HG03280 (cell line): ENCODE results near the gene SYPL1.
A peak's percentile ranks its signal among the peaks of the same experiment; 100 is the strongest.

Experiments used
- ATAC-seq: cut with Tn5 transposase; IDR thresholded peaks from one replicate; pipeline ENCODE4 v1.9.1; 2021; ENCODE audit warnings: mild to moderate bottlenecking, moderate library complexity; ENCODE audit not compliant: unreplicated experiment

The SYPL1 gene

DNA sequence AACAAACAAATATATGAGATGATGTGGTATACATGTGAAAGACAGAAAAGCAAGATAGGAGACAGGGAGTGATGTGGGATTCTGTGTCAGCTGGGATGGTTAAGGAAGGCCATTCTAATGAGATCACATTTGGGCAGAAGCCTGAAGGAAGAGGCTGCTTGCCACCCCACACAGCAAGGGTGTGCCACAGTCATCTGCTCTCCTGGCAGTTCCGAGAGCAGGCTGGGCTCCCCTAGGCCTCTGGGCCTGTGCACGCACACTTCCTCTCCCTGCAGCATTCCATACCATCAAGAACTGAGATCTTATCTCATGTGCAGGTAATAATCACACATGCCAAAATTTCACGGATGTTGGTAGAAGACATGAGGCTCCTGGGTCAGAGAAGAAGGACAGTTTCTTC is 43.1 kb downstream of the SYPL1 start:
- no peak for ATAC-seq

DNA sequence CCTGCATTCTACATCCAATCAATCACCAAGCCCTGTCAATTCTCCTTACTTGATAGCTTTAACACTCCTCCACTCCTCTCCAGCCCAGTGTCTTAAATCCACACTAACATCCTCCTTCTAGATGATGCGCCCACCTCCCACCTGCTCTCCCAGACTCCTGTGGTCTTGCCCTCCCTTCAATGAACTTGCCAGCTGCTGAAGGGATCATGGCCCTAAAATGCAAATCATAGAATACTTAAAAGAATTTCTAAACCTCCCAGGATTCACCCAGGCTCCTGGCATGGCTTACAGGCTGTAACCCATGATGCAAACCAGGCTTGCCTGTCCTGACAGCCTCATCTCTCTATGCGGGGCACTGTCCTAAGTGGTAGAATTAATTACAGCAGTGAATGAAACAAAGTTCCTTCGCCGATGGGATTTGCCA is 43.6 kb downstream of the SYPL1 start:
- ATAC-seq: no peak

DNA sequence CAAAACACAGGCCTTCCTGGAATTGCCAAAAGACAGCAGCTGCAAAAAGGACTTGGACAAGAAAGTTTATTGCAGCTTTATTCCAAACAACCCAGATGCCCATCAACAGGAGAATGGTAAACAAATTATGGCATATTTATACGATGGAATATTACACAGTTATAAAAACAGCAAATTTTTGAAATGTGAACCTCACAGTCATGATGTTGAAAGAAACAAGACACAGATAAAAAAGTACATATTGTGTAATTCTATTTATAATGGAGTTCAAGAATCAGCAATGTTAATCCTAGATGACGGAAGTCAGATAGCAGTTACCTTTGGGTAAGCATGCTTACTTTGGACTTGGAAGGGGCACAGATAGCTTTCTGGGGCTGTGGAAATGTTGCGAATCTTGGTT is 44.4 kb downstream of the SYPL1 start:
- no peak for ATAC-seq

DNA sequence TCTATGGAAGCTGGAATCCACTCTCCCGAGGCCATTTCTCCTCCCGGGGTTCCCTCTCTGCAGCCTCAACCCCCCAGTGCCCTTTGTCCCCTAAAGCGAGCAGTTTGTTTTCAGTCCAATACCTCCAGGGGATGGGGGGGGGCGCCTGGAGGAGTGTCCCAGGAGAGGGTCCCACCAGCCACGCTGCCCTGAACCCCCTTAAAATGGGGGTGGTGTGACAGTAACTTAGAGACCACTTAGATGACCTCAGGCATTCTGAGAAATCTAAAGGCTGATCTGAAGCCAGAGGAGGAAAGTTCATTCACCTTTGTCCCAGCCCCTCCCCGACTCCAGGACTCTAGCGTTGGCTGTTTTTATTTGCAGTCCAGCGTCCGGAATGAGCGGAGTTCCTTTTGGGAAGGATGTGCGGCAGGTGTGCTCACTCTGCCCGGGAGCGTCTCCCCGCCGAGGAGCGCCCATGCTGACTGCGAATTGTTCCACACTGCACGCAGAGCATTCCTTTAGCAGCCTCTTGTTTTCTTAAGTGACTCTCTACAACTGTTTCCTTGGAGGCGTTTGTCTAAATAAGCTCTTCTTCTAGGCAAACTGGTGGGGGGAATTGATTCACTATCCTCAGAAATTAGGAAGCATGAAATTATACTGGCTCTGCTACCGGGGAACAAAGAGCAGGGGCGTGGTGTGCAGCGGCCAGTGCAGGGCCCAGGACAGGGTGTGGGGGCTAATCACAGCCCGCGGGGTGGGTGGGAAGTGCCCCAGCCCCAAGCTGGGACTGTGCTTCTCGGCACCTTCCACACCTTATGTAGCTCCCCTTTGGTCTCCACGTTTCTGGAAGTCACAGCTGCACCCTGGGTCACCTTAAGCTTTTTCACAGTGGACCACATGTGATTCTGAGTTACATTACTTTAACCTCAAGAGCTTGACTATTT is 46.3 kb downstream of the SYPL1 start:
- no peak for ATAC-seq

DNA sequence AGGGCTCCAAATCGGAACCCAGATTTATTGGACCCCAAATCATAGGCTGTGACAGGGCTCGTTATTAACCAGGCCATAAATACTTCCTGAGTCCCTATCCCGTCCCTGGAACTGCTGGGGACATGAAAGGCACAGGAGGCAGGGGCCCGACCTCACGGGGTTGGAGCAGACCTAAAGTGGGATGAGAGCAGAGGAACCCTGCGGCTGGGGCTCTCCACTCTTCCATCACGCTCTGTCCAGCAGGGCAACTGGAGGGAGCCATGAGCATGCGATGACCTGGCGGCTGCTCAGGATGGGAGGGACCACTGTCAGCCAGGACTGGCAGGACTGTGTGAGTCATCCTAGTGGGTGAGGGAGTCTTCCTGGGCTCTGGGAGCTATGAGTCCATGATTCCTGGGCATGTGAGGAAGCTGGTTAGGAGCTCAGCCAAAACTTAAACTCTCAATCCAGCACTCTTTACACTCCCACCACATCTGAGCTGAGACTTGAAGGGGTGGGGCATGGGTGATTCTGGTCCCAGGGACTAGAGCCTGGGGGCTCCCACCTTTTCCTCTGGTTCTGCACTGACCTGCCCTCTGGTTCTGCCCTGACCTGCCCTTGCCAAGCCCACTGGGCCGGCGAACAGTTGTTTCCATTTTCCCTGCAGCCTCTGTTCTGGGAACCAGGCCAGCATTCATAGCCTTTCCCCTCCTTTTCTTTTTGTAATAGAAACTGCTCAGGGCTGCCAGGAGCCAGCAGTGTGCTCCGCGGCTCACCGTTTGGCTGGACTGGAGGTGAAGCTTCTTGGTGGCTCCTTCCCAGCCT is 47.1 kb downstream of the SYPL1 start:
- no peak for ATAC-seq

DNA sequence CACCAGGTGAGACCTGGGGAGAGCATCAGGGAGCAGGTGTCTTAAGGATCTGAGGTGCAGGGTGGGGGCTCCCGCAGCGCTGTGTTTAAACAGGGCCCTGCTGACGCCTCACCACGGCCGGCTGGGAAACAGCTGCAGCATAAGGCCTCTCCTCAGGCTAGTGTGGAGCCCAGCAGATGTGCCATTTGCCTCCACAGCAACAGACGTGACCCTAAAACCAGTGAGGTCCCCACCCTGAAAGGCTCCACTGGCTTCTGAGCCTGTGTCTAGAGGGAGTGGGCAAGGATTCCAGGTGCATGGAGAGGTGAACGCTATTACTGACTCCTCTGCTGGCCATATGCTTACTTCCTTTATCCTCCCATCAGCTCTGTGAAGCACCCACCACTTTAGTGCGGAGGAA is 47.8 kb downstream of the SYPL1 start:
- ATAC-seq: no peak

DNA sequence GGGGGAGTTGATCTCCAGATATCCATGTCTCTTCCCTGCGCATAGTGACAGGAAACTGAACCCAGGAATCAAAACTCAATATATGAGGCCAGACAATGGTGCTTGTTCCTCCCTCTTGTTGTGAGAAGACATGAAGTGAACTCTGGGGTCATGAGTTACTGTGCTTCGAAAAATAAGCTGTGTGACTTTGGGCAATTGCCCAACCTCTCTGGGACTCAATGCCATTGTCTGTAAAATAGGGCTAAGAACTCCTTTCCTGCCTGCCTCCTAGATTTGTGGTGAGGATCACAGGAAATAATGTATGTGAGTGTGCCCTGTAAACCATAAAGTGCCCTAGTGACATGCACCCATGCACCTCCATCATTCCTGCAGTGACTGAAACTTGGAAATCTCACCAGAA is 48.4 kb downstream of the SYPL1 start:
- ATAC-seq: no peak

DNA sequence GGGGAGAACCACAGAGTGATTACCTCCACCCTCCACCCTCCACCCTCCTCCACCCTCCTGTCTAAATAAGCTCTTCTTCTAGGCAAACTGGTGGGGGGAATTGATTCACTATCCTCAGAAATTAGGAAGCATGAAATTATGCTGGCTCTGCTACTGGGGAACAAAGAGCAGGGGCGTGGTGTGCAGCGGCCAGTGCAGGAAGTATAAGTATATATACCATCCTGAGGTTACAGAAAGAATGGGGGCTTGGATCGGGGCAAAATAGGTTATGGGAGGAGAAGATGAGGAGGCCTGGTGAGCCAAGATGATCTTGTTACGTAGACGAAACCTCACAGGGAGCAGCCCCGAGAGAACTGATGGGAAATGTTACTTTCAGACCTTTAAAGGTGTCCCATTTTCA is 49.1 kb downstream of the SYPL1 start:
- no peak for ATAC-seq

DNA sequence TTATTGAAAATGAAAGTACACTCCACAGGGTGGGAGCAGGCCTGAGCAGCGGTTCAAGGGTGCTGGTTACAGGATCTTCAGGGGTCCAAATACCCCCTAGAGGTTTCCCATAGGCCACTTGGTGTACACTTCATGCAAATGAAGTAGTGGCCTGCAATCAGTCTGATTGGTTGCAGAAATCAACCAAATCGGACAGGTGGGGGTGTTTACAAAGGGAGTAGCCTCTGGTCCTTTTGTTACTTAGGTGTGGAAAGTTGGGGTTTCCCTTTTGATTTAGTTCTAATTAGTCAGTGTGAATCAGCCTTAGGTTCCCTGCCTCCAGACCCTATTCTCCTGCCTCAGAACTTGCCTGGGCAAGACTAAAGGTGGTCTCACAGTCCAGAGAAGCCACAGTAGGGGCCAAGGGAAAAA is 49.6 kb downstream of the SYPL1 start:
- no peak for ATAC-seq

DNA sequence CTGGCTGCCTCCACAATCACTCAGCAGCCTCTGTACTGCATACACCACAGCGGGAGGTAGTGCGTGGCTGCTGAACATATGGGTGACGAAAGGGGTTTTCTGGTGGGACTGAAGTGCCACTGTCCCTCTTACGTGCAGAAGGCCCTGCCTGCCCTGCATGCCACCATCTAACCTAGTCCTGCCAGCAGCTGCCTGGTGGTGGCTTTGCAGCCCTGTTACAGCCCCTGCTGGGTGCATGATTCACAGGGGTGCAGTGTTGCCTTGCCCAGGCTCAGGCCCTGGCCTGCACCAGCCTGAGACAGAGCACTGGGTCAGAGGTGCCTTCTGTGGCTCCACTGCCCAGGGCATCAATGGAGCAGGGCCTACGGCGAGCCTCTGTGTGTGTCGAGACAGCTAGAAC is 50.1 kb downstream of the SYPL1 start:
- ATAC-seq: no peak

DNA sequence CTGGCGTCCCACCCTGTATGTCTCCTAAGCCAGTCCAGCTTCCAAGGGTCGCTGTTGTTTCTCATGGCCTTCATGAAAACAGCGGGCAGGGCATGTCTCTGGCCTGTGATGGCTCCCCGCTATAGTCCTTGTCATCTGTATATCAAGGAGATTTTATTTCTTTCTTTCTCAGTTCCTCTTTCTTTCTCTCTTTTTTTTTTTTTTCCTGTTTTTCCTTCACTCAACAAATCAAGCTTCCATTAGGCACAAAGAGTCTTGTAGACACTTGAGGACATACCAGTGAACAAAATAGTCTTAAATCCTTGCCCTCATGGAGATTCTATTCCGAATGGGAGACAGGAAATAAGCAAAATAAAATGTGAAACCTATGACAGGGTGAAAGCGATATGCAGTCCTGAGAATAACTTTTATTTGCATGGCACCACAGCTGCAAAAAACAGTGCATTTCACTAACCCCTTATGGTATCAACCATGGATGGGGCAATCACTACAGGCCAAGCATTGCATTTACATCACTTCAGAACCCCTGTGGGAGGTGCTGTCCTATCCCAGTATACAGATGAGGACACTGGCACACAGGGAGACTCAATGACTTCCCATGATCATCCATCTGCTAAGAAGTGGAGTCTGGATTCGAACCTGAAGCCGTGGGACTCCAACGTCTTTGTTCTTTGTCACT is 50.7 kb downstream of the SYPL1 start:
- peak; percentile 38 for ATAC-seq

DNA sequence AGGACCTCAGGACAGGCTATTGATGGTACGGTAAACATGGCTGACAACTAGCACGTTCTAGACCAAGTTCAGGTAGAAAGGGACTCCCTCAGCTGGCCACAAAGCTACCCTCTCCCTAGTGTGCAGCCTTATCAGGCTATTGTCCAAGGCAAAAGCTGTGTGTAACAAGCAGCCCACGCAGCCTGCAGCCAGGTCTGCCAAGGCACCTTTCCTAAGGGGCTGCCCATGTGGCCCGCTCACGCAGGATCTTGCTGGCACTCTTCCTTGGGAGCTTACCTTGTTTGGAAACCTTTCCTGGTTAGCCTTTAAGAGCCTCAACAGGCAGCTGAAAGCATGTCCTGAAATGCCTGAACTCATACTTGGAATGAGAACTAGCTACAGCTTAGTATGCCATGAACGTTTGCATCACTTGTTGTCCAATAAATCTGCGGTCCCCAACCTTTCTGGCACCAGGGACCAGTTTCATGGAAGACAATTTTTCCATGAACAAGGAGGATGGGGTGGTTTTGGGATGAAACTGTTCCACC is 51.7 kb downstream of the SYPL1 start:
- ATAC-seq: no peak

DNA sequence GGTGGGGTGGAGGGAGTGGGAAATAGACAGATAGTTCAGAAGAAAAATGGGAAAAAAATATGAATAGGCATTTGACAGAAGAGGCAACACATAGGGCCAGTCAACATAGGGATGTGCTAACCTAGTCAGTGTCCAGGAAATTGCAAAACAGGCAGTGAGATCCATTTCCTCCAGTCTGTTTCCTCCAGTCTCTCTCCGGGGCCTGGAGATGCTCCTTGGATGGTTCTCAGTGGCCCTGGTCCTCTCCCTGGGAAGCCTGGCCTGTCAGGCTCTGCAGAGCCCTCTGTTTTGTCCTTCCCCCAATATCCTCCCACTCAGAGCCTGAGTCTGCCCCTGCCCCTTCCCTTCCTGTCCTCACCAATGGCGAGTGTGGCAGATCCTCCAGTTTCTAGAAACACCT is 52.6 kb downstream of the SYPL1 start:
- ATAC-seq: no peak

DNA sequence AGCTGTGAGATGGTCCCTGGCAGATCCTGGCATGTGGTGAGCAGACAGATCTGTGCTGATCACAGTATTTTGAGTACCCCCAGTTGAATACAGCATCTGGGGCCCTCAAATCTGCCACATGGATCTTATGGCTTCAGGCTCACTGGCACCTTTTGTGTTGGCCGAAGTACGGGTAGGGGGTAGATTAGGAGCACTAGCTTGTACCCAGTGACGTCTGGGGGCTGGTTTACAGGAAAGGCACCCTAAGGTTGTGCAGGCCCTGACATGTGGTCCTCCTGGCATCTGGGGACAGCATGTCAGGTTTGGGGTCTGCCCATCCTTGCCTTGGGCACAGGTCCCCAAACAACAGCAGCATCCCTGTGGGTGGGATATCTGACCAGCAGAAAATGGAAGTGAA is 53.2 kb downstream of the SYPL1 start:
- ATAC-seq: no peak

DNA sequence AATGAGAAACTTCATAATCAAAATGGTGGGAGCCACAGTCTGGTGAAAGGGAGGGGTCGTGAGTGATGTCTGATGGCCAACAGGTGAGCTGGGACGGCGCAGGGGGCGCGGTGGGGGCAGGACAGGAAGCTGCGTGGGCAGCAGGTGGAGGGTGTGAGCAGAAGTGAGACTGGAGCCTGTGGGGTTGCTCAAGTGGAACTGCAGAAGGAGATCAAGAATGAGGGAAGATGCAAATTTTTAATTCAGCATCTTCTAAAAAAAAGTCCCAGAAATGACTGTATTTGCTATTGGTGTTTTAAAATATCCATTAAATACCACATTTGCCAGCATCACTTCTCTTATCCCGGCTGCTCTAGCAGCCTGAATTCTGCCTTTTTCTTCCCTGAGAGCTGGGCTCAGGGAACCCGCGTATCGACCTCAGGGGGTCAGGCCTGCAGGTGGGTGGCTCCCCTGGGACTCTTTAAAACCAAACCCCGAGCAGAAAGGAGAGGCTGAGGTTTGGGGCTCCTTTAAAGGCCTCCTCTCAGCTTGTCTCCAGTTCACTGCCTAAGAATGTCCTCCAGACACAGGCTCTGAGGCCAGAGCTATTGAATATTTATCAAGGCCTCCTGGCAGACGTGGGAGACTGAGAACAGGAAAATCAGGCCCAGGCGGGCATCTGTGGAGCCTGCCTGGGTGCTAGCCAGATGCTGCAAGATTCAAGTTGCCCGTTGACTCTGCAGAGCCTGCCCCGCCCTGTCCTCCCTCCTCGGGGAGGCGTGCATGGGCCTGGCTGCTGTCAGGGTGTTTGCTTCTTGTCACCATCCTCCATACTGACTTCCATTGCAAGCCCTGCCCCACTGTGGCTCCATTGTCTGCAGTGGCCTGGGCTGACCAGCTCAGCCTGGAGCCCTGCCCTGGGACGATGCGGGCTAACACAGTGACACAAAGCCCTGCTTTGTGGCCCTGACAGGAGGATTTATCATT is 53.9 kb downstream of the SYPL1 start:
- ATAC-seq: peak; percentile 48

DNA sequence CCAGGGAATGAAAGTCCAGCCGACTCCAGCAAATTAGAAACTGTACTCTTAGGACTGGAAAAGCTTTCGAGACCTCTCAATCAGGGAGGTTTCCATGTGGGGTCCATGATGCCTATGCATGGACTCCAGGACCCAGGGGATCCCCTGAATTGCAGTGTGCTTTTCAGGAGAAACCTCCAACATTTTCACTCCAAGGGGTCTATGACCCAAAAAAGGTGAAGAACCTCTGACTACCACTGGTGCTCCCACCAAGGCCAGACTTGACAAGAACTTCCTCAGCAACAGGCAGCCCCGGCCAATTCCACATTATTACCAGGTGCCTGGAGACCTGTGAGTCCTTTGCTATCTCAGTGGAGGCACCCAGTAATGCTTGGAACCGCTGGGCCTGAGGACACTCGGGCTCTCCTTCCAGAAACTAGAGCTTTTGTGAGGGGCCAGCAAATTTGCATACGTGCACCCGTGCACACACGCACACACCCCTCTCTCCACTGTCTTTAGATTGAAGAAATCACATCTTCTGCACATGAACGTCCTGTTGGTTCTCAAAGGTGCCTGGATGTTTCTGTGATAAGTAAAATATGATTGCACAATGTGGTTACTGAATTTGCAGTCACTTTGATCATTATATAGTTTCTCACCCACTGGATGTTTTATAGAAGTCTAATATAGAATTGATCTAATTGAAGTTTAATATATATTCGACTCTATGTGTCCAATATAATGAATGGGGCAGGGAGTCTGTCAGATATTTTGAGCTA is 54.7 kb downstream of the SYPL1 start:
- no peak for ATAC-seq

DNA sequence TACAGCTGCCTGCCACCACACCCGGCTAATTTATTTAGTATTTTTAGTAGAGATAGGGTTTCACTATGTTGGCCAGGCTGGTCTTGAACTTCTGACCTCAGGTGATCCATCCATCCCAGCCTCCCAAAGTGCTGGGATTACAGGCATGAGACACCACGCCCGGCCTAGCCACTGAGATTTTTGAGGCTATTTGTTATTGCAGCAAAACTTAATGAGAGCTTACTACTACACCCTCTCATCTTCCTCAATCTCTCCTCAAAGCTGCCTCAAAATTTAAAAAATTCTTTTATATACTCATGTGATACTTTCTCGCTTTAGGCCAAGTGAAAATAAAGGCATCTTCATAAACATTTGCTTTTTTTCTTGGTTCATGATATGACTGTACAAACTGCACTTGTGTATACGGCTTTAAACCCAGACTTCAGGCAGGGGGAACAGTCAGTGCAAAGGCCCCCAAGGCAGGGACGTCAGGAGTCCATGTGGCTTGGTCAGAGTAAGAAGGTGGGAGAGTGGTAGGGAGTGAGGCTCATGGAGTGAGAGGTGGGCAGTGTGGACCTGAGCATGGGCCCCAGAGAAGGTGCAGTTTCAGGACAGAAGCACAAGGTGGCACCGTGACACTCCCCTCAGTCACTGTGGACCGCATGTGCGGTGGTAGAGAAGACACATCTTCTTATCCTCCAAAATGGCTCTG is 55.5 kb downstream of the SYPL1 start:
- peak; percentile 58 for ATAC-seq

DNA sequence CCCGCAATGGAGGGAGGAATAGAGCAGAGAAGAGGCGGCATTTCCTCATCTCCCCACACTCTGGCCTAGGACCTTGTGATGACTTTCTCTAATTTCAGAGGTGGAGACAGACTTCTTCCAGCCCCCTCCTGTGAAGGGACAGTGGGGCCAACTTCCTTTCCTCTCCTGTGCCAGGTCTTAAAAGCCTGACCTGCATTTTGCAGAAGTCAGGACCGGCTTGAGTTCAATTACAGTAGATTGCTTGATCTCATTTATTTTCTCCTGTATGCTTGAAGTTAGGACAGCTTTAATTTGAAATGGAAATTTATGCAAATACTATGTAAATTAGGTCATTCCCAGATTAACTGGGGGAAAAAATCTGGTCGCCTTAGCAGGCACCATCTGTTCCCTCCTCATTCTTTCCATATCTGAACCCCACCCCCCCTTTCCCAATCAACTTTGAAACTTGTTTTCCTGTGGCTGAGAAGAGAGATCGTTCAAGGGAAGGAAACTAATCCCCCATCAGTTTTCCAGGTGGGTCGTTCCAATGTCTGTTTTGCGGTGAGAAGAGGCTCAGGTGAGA is 57.1 kb downstream of the SYPL1 start:
- no peak for ATAC-seq
